OCI-LY7 (cell line): ENCODE data around the gene TIMM10. TPM values are rescaled to one million over a fixed set of nuclear protein-coding genes. Genes with fewer than 3 reads are reported as not detected.

ENCODE experiments used
- BruUV-seq: library from RNA; stranded (reverse); fragments of 400-500 nt; replicated peaks from 2 replicates; lab custom pipeline; 2021; lab: Mats Ljungman, UMichigan
- CTCF ChIA-PET: fragments of 300-600 bp; sonication (Branson Sonifier 250); formaldehyde crosslinking; loops from one replicate; lab custom pipeline; 2022; ENCODE audit warnings: antibody characterized with exemption; ENCODE audit not compliant: unreplicated experiment; lab: Charles Lee
- POLR2A ChIA-PET: fragments of 300-600 bp; sonication (Branson Sonifier 250); formaldehyde crosslinking; loops from one replicate; lab custom pipeline; 2022; ENCODE audit warnings: antibody characterized with exemption; lab: Charles Lee
- DNase-seq: peaks from one replicate; pipeline ENCODE4 v3.0.0-alpha.2; 2015; ENCODE audit warnings: low spot score
- H2AFZ ChIP-seq: fragments of 200-600 bp; sonication (generic), shearing (Covaris generic); 2 replicates; pipeline ENCODE4 v1.6.1; 2014; ENCODE audit warnings: mild to moderate bottlenecking, antibody characterized with exemption, low read length, moderate library complexity
- H3K27ac ChIP-seq: fragments of 200-600 bp; sonication (generic); 2 replicates; pipeline ENCODE4 v1.5.1; 2014; ENCODE audit warnings: mixed run types, low read depth, mild to moderate bottlenecking, moderate library complexity, low read length, inconsistent platforms; ENCODE audit not compliant: poor library complexity, severe bottlenecking
- H3K36me3 ChIP-seq: fragments of 200-600 bp; sonication (generic); 2 replicates; pipeline ENCODE4 v1.6.1; 2014; ENCODE audit warnings: mild to moderate bottlenecking, antibody characterized with exemption, low read length, moderate library complexity, mixed read lengths; ENCODE audit not compliant: insufficient read depth
- H3K4me1 ChIP-seq: fragments of 200-600 bp; sonication (generic); 2 replicates; pipeline ENCODE4 v1.5.1; 2014; ENCODE audit warnings: mild to moderate bottlenecking, low read length; ENCODE audit not compliant: insufficient read depth, poor library complexity, severe bottlenecking
- H3K4me2 ChIP-seq: fragments of 200-600 bp; sonication (generic); 2 replicates; pipeline ENCODE4 v1.6.1; 2014; ENCODE audit warnings: mild to moderate bottlenecking, low read length
- H3K4me3 ChIP-seq: fragments of 200-600 bp; sonication (generic); 2 replicates; pipeline ENCODE4 v1.5.1; 2014; ENCODE audit warnings: mild to moderate bottlenecking, low read depth, low read length; ENCODE audit not compliant: poor library complexity, severe bottlenecking
- H3K79me2 ChIP-seq: fragments of 200-600 bp; sonication (generic); 2 replicates; pipeline ENCODE4 v1.6.1; 2016; ENCODE audit warnings: low read depth, mild to moderate bottlenecking, low read length, moderate library complexity, mixed read lengths; ENCODE audit not compliant: insufficient read depth
- H3K9me2 ChIP-seq: fragments of 200-600 bp; sonication (generic); 2 replicates; pipeline ENCODE4 v1.6.1; 2016; ENCODE audit warnings: mild to moderate bottlenecking, low read length, mixed read lengths; ENCODE audit not compliant: insufficient read depth
- H3K9me3 ChIP-seq: fragments of 200-600 bp; sonication (generic); 2 replicates; pipeline ENCODE4 v1.6.1; 2014; ENCODE audit warnings: mild to moderate bottlenecking, mixed run types, low read length, mixed read lengths
- H4K20me1 ChIP-seq: fragments of 200-600 bp; sonication (generic); 2 replicates; pipeline ENCODE4 v1.6.1; 2014; ENCODE audit warnings: mild to moderate bottlenecking, antibody characterized with exemption, low read length, moderate library complexity, mixed read lengths; ENCODE audit not compliant: insufficient read depth
- CTCF ChIP-seq: fragments of 200-600 bp; sonication (generic); conservative IDR thresholded peaks from 2 replicates; pipeline ENCODE4 v1.5.1; 2014; ENCODE audit warnings: mild to moderate bottlenecking, antibody characterized with exemption, low read length, moderate library complexity, mixed read lengths
- EZH2phosphoT487 ChIP-seq: fragments of 200-600 bp; sonication (generic); IDR thresholded peaks from 2 replicates; pipeline ENCODE4 v1.6.1; 2018; ENCODE audit warnings: low read depth, borderline replicate concordance, mild to moderate bottlenecking, mixed run types, antibody characterized with exemption, low read length, moderate library complexity, mixed read lengths
- intact Hi-C: fragments of 100-400 bp; cut with micrococcal nuclease; formaldehyde crosslinking; loops from one replicate; pipeline ENCODE4 v1.10.0; 2022; ENCODE audit not compliant: unreplicated experiment
- total RNA-seq, 2 experiments: library from RNA; depleted of rRNA in 1 of 2; stranded (reverse); fragments of >200 nt in 1 of 2; shearing (Covaris generic) in 1 of 2; gene quantifications; 2 replicates each; pipeline ENCODE4 v1.2.3, GENCODE V29; 2014 to 2022

TIMM10 gene
- total RNA-seq, 2 experiments from 2014 or later, result 163 to 258 TPM

GRCh38 chr11:57483562-57483918, 47.0 kb downstream of the TIMM10 start:
- intact Hi-C loops, result no loop called here
- Histone ChIP-seq H3K36me3 (peaks cover 46% of the 10 kb centered on the region), H3K9me3 (no peaks in the 10 kb centered on the region), H3K9me2 (no peaks in the 10 kb centered on the region), H3K4me2 (peak overlapping the region; percentile 74), H4K20me1 (no peaks in the 10 kb centered on the region), H3K27ac (peak overlapping the region; percentile 65), H3K4me1 (peaks cover 67% of the 10 kb centered on the region), H3K79me2 (no peaks in the 10 kb centered on the region), H3K4me3 (peak overlapping the region; percentile 49), H2AFZ (peak overlapping the region; percentile 10; the same call in 1 of the 2 replicates)
- ChIA-PET POLR2A (interaction anchor here (0.5 to 1.7 kb wide), 8 partner anchors 9 to 1617 kb away, joined by 3 to 8 read pairs (median 4); partner anchors contain the start of gene SLC43A1), CTCF (interaction anchor here (1.0 to 1.9 kb wide), 3 partner anchors 10 to 34 kb away, joined by 3 to 18 read pairs (median 14); no protein-coding TSS in a partner anchor)
- no peak for DNase-seq
- no peak for TF ChIP-seq EZH2phosphoT487
- no peak for TF ChIP-seq CTCF
- no TSS peak for BruUV-seq

GRCh38 chr11:57482782-57483561, 47.6 kb downstream of the TIMM10 start:
- ChIA-PET POLR2A (interaction anchor here (0.5 to 1.7 kb wide), 8 partner anchors 8 to 1618 kb away, joined by 3 to 8 read pairs (median 4); no protein-coding TSS in a partner anchor), CTCF (interaction anchor here (1.0 to 1.9 kb wide), 4 partner anchors 11 to 34 kb away, joined by 3 to 18 read pairs (median 10); no protein-coding TSS in a partner anchor)
- Histone ChIP-seq H2AFZ (peak overlapping the region; percentile 10; the same call in 1 of the 2 replicates), H3K79me2 (no peaks in the 10 kb centered on the region), H4K20me1 (no peaks in the 10 kb centered on the region), H3K4me3 (peak overlapping the region; percentile 49), H3K4me2 (peak overlapping the region; percentile 74), H3K9me2 (no peaks in the 10 kb centered on the region), H3K36me3 (peaks cover 40% of the 10 kb centered on the region), H3K9me3 (no peaks in the 10 kb centered on the region), H3K27ac (peak overlapping the region; percentile 65), H3K4me1 (peaks cover 64% of the 10 kb centered on the region)
- no TSS peak for BruUV-seq
- peak; percentile 76 for TF ChIP-seq CTCF
- no peak for TF ChIP-seq EZH2phosphoT487
- DNase-seq, result peak; percentile 57
- intact Hi-C loops, result no loop called here
